Activated T-cell treated with anti-CD3 and anti-CD28 coated beads, Interleukin-2, amount 50 U/mL, for 72 hours (primary cell): ENCODE measurements around the gene MAP3K14. TPM values are rescaled to one million over a fixed set of nuclear protein-coding genes. Genes with fewer than 3 reads are reported as not detected.

ENCODE experiments used
- ATAC-seq, 2 donors: fragments of 150-1000 bp; cut with Tn5 transposase; replicated peaks in 1 of 2; 2 replicates each; pipeline ENCODE4 v1.10.0; 2021; ENCODE audit warnings: moderate library complexity in 2 of 2, mild to moderate bottlenecking in 1 of 2
- DNase-seq, 2 donors: peaks; one replicate each; pipeline ENCODE4 v3.0.0; 2021 to 2022; ENCODE audit warnings: mixed read lengths in 1 of 2
- H3K27ac Mint-ChIP-seq: one replicate; pipeline ENCODE4 v1.8.0; 2022; ENCODE audit warnings: mild to moderate bottlenecking, moderate library complexity, mixed read lengths
- H3K27me3 Mint-ChIP-seq: one replicate; pipeline ENCODE4 v1.8.0; 2022; ENCODE audit warnings: low read depth, mixed read lengths
- H3K36me3 Mint-ChIP-seq, 2 donors: one replicate each; pipeline ENCODE4 v1.8.0; 2022; ENCODE audit warnings: mixed read lengths in 2 of 2, mild to moderate bottlenecking in 1 of 2; ENCODE audit not compliant: insufficient read depth in 2 of 2
- H3K4me1 Mint-ChIP-seq: one replicate; pipeline ENCODE4 v1.8.0; 2022; ENCODE audit warnings: low read depth, mixed read lengths
- H3K4me3 Mint-ChIP-seq, 2 donors: one replicate each; pipeline ENCODE4 v1.8.0; 2022; ENCODE audit warnings: mild to moderate bottlenecking in 2 of 2, mixed read lengths in 2 of 2, moderate library complexity in 2 of 2
- H3K9me3 Mint-ChIP-seq, 2 donors: one replicate each; pipeline ENCODE4 v1.8.0; 2022; ENCODE audit warnings: mixed read lengths in 2 of 2
- total RNA-seq, 2 donors: library from RNA; stranded (reverse); gene quantifications; one replicate each; pipeline ENCODE4 v1.2.3, GENCODE V29; 2022

Gene MAP3K14
- total RNA-seq, 2 donors from 2014 or later: 71.8 to 78.0 TPM

DNA sequence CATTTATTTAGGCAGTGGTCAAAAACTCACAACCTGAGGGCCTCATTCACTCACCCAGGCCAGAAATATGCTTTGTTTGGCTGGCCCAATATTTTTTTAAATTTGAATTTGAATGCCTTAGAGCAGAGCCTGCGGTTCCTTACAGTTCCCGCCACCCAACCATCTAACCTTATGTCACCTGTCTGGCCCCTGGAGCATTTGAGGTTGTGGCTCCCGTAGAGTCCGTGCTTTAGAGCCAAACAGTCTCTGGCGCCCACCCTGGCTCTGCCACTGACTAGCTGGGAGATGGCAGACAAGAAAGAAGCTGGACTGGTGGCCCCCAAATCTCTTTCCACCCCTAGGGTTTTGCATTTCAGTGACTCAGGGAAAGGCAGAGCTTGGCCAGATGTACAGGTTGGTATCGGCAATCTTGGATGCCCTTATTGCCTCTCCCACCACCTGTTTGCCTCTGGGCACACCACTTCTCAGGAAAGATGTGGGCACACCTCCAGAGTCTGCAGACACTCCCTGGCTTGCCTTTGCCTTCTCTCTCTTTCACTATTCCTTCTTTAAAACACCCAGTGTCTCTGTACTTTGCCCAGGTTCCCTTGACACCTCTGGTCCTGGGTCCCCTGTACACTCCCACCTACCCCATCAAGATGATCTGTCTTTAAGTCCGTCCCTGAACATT lies 1.9 kb upstream of the MAP3K14 start:
- no peaks in the 10 kb centered on the region for H3K9me3 Mint-ChIP-seq
- no peaks in the 10 kb centered on the region for H3K27me3 Mint-ChIP-seq
- H3K4me3 Mint-ChIP-seq: peak overlapping the region; percentile 38 to 39
- H3K27ac Mint-ChIP-seq: no peak overlapping the region
- ATAC-seq (no peak), DNase-seq (no peak)
- peaks cover 65% of the 10 kb centered on the region for H3K4me1 Mint-ChIP-seq
- peaks cover 24 to 27% of the 10 kb centered on the region in 2 donors for H3K36me3 Mint-ChIP-seq

DNA sequence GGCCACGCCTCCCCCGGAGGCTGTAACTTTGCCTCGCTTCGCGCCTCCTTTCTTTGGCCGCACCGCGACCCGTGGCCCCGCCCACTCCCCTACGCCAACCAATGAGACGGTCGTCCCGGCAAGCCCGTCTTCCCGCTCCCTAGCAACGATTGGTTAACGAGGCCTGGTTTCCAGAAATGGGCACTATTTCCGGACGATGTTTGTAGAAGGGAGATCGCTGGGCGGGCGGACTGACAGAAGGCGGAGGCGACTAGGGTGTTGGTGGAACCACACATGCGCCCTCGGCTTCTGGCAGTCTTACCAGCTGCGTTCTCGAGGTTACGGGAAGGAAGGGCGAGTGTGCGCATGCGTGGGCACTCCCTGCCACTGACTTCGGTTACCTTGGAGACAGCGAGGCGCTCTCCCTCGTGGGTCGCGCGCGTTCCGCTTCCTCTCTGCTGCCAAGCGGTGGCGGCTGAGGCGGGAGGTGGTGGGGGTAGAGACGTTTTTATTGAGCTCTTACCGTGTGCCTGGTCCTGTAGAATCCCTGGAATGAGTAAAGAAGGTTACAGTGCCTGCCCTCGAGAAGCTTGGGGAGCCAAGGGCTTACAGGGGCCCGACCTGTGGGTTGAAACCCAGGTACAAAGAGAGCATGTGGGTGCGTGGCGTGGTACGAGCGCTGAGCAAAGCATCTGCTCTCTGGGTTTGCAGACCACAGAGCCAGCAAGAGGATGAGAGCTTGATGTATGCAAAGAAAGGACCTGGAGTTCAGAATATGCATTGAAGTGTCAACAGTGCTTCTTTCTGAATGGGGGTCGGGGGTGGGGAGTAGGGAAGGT lies 500 bp upstream of the MAP3K14 start:
- ATAC-seq (peak; percentile 74 to 77), DNase-seq (peak; percentile 99 to 100)
- peak overlapping the region; percentile 73 to 93 for H3K4me3 Mint-ChIP-seq
- peak overlapping the region; percentile 90 for H3K27ac Mint-ChIP-seq
- H3K9me3 Mint-ChIP-seq: no peaks in the 10 kb centered on the region
- peaks cover 76% of the 10 kb centered on the region for H3K4me1 Mint-ChIP-seq
- peaks cover 27 to 31% of the 10 kb centered on the region in 2 donors for H3K36me3 Mint-ChIP-seq
- H3K27me3 Mint-ChIP-seq: no peaks in the 10 kb centered on the region

- H3K4me3 Mint-ChIP-seq: peak overlapping the region; percentile 94 to 99
- H3K27me3 Mint-ChIP-seq: no peaks in the 10 kb centered on the region
Observed at GRCh38 chr17:45315648-45316433, 979 bp downstream of the MAP3K14 start.

DNA sequence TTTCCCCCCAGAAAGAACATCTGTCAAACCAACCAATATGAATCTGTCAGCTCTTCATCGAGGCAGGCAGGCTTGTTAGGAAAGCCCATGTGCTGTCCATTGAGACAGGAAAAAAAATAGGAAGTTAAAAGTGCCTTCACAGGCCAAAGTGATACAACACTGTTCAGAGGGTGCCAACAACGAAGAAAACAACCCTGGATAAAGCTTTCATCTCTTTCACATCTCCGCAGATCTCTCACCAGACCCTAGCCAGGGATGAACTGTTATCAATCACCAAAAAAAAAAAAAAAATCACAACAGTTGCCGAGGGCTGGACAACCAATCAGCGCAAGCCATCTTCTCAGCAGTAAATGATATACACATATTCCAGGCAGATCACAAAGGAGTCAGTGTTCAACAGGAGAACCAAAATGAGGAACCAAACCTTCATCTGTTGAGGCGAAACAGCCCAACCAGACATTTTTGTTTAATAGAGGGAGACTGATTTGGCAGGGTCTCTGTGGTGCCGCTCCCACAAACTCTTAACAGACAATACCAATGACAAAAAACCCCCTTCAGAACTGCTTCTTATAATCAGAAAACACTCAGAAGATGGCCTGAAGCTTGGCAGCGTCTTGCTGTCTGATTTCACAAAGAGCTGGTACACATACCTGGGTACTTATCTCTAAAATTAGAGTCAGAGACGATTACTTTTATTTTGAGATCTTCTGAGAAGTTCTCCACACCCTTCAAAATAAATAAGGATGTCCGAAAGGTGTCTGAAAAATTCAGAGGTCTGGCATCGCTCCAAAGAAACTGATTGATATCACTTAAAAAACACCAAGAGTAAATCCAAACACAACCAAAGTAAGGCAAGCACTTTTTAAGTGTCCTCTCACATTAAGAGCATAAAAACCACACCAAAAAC lies 1.8 kb downstream of the MAP3K14 start:
- ATAC-seq (no peak), DNase-seq (peak; percentile 41 to 50)
- Mint-ChIP-seq H3K36me3 (peaks cover 39 to 49% of the 10 kb centered on the region in 2 donors), H3K27me3 (no peaks in the 10 kb centered on the region), H3K27ac (peak overlapping the region; percentile 100), H3K4me1 (peaks cover 75% of the 10 kb centered on the region), H3K4me3 (peak overlapping the region; percentile 94 to 99), H3K9me3 (no peaks in the 10 kb centered on the region)

More at GRCh38 chr17:45315648-45316433, 979 bp downstream of the MAP3K14 start:
- peaks cover 75% of the 10 kb centered on the region for H3K4me1 Mint-ChIP-seq
- H3K36me3 Mint-ChIP-seq: peaks cover 33 to 42% of the 10 kb centered on the region in 2 donors
- DNase-seq (no peak), ATAC-seq (no peak)
- peak overlapping the region; percentile 100 for H3K27ac Mint-ChIP-seq
- H3K9me3 Mint-ChIP-seq: no peaks in the 10 kb centered on the region

DNA sequence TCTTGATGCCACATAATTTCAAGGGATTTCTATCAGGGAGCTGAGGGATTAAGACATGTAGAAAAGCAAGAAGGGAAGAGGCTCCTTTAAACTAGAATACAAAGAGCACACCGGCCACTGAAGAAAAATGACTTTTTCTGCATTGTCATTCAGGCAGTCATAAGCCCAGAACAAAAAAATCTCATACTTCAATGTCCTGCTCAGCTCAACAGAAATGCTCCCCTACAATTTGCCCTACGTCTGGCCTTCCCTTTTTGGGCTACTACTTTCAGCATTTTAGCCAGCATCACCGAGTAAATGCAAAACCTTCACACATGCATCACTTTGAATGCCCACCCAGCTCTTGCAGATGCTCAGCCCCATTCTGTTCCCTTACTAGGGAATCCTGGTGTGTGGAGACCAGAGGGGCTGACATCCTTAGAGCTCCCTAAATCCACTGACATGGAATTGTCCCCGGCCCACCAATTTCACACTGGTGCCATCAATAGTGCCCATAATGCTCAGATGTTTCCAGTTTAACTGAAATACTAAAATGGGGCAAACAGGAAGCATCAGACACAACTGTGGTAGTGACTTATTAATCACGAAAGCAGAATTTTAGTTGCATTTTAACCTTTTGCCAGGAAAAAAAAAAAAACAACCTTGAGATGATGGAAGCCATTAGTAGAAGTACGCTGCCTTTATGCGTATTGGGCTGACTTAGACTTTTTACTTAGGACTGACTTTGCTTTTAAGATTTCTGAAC lies 2.7 kb downstream of the MAP3K14 start:
- H3K36me3 Mint-ChIP-seq: peaks cover 42 to 55% of the 10 kb centered on the region in 2 donors
- H3K9me3 Mint-ChIP-seq: no peaks in the 10 kb centered on the region
- ATAC-seq (peak in 1 of 2 donors; percentile 0), DNase-seq (no peak)
- peaks cover 75% of the 10 kb centered on the region for H3K4me1 Mint-ChIP-seq
- H3K27me3 Mint-ChIP-seq: no peaks in the 10 kb centered on the region
- peak overlapping the region; percentile 94 to 99 for H3K4me3 Mint-ChIP-seq
- peak overlapping the region; percentile 100 for H3K27ac Mint-ChIP-seq

GRCh38 chr17:45313421-45313771 lies 3.4 kb downstream of the MAP3K14 start:
- no peak for ATAC-seq

GRCh38 chr17:45312477-45313420 lies 4.1 kb downstream of the MAP3K14 start:
- Mint-ChIP-seq H3K27me3 (no peaks in the 10 kb centered on the region), H3K4me3 (peak overlapping the region; percentile 94 to 99), H3K4me1 (peaks cover 76% of the 10 kb centered on the region), H3K36me3 (peaks cover 45 to 68% of the 10 kb centered on the region in 2 donors), H3K27ac (peak overlapping the region; percentile 100), H3K9me3 (no peaks in the 10 kb centered on the region)
- ATAC-seq (peak; percentile 0 to 20), DNase-seq (peak in 1 of 2 donors; percentile 39)

More at GRCh38 chr17:45313421-45313771, 3.4 kb downstream of the MAP3K14 start:
- peak overlapping the region; percentile 94 to 99 for H3K4me3 Mint-ChIP-seq
- DNase-seq: peak; percentile 37 to 51
- H3K27ac Mint-ChIP-seq: peak overlapping the region; percentile 100
- H3K9me3 Mint-ChIP-seq: no peaks in the 10 kb centered on the region
- H3K4me1 Mint-ChIP-seq: peaks cover 75% of the 10 kb centered on the region
- H3K36me3 Mint-ChIP-seq: peaks cover 44 to 61% of the 10 kb centered on the region in 2 donors
- H3K27me3 Mint-ChIP-seq: no peaks in the 10 kb centered on the region

DNA sequence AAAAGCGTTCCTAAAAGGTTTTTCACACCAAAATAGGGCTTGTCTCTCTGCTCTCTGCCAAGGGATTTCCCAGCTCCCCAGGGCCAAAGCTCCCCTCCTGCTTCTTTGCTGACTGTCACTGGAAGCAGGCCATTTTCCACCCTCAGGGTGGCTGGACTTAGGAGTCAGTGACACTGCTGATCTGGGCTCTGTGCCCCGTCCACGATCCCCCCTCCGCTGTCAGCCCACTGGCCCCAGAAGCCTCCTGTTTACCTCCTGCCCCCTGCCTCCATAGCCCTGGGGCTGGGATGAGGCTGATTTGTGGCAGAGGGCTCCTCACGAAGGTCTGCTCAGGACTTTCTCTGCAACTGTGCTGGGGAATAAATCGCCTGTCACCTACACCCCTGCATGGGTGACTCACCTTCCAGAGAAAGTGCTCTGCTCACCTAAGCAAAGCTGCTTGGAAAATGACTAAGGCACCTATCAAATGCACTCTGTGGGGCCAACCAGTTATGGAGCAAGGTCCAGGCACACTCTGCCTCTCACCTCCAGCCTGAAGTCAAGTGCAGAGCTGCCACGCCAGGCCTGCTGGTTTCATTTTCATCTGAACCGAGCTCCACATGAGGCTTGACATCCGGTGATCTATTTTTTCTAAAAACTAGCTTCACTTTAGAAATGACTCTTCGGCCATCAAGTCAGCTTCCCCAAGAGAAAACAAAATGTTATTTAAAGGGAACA lies 4.9 kb downstream of the MAP3K14 start:
- peak overlapping the region; percentile 100 for H3K27ac Mint-ChIP-seq

DNA sequence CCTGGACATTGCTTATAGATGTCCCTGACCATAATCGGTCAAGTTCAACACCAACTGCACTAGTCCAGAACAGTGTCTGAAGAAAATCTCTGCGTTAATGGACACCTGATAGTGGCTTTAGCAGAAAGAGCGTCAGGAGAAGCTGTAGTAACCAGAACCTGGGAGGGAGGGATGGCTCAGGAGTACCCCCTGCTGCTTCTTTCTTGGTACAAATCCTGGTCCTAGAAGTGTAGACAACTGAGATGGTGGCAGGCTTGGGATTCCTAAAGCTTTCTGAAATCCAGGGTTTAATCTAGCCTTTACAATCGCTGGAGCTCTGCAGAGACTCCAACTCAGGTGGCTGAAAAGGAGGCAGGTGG lies 5.4 kb downstream of the MAP3K14 start:
- no peaks in the 10 kb centered on the region for H3K9me3 Mint-ChIP-seq
- no peaks in the 10 kb centered on the region for H3K27me3 Mint-ChIP-seq
- H3K36me3 Mint-ChIP-seq: peaks cover 46 to 73% of the 10 kb centered on the region in 2 donors
- DNase-seq (no peak), ATAC-seq (no peak)
- peaks cover 83% of the 10 kb centered on the region for H3K4me1 Mint-ChIP-seq
- peak overlapping the region; percentile 100 for H3K27ac Mint-ChIP-seq
- H3K4me3 Mint-ChIP-seq: peak overlapping the region; percentile 94 to 99

More for the DNA sequence above, 4.9 kb downstream of the MAP3K14 start:
- ATAC-seq (peak; percentile 67 to 73), DNase-seq (peak; percentile 85 to 94)
- no peaks in the 10 kb centered on the region for H3K9me3 Mint-ChIP-seq
- H3K4me1 Mint-ChIP-seq: peaks cover 77% of the 10 kb centered on the region
- no peaks in the 10 kb centered on the region for H3K27me3 Mint-ChIP-seq
- H3K4me3 Mint-ChIP-seq: peak overlapping the region; percentile 94 to 99
- H3K36me3 Mint-ChIP-seq: peaks cover 46 to 72% of the 10 kb centered on the region in 2 donors
